Activated CD4-positive, alpha-beta T cell treated with anti-CD3 and anti-CD28 coated beads, Interleukin-2, amount 10 ng/mL, durations not matched to agents 24 days and 14 days (primary cell): ENCODE results near the gene SMIM3. TPM values are rescaled to one million over a fixed set of nuclear protein-coding genes. Genes with fewer than 3 reads are reported as not detected.

Experiments
- DNase-seq: peaks from one replicate; pipeline ENCODE4 v3.0.0; 2022
- H3K27ac Mint-ChIP-seq: one replicate; pipeline ENCODE4 v1.8.0; 2022; ENCODE audit warnings: mild to moderate bottlenecking, mixed read lengths
- H3K27me3 Mint-ChIP-seq: one replicate; pipeline ENCODE4 v1.8.0; 2022; ENCODE audit warnings: mixed read lengths
- H3K36me3 Mint-ChIP-seq: one replicate; pipeline ENCODE4 v1.8.0; 2022; ENCODE audit warnings: low read depth, mild to moderate bottlenecking, mixed read lengths
- H3K4me1 Mint-ChIP-seq: one replicate; pipeline ENCODE4 v1.8.0; 2021; ENCODE audit warnings: mixed read lengths
- H3K4me3 Mint-ChIP-seq: one replicate; pipeline ENCODE4 v1.8.0; 2022; ENCODE audit warnings: mild to moderate bottlenecking, moderate library complexity, mixed read lengths
- H3K9me3 Mint-ChIP-seq: one replicate; pipeline ENCODE4 v1.8.0; 2021; ENCODE audit warnings: mixed read lengths
- intact Hi-C: fragments of 100-400 bp; cut with micrococcal nuclease; formaldehyde crosslinking; loops from one replicate; pipeline ENCODE4 v1.15.1; 2023
- total RNA-seq: library from RNA; stranded (reverse); gene quantifications from 2 replicates; pipeline ENCODE4 v1.2.3, GENCODE V29; 2022

Gene SMIM3
- total RNA-seq, 1 donor from 2014 or later: 13.8 TPM

DNA sequence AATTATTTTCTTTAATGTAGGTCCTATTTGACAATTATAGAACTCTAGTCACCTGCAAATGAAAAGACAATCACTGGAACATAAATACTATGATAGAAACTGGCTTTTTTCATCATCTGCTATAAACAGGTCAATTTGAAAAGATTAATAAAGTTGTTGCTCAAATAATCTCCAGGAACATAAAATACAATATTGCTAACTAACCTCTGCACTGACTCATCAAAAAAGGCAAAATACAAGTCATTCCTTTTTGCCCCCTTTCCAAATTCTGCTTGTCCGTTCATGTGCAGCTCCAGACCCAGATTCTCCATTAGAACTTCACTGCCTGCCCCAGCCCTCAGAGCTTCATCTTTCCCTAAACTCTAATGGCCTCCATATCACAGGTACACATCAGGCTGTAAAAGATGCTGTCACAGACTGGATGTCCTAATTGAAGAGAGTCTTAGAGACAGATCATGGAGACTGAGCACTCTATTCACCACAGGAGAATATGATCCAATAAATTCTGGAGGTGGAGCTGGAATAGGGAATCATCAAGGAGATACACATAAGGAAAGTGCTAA is 21.4 kb upstream of the SMIM3 start:
- peak overlapping the region; percentile 76 for H3K4me3 Mint-ChIP-seq
- peak overlapping the region; percentile 35 for H3K27ac Mint-ChIP-seq
- intact Hi-C loops: no loop called here
- H3K36me3 Mint-ChIP-seq: peaks cover 40% of the 10 kb centered on the region
- DNase-seq: no peak
- H3K9me3 Mint-ChIP-seq: no peaks in the 10 kb centered on the region
- H3K27me3 Mint-ChIP-seq: no peaks in the 10 kb centered on the region
- H3K4me1 Mint-ChIP-seq: peaks cover 28% of the 10 kb centered on the region

GRCh38 chr5:150758203-150758530 is 20.4 kb upstream of the SMIM3 start:
- Mint-ChIP-seq H3K4me1 (peaks cover 28% of the 10 kb centered on the region), H3K36me3 (peaks cover 34% of the 10 kb centered on the region), H3K9me3 (no peaks in the 10 kb centered on the region), H3K27me3 (no peaks in the 10 kb centered on the region), H3K4me3 (no peak overlapping the region), H3K27ac (no peak overlapping the region)
- no peak for DNase-seq
- intact Hi-C loops: loop anchor here (1.0 kb wide), 4 partner anchors 16 to 57 kb away; partner anchors contain the start of gene RBM22

DNA sequence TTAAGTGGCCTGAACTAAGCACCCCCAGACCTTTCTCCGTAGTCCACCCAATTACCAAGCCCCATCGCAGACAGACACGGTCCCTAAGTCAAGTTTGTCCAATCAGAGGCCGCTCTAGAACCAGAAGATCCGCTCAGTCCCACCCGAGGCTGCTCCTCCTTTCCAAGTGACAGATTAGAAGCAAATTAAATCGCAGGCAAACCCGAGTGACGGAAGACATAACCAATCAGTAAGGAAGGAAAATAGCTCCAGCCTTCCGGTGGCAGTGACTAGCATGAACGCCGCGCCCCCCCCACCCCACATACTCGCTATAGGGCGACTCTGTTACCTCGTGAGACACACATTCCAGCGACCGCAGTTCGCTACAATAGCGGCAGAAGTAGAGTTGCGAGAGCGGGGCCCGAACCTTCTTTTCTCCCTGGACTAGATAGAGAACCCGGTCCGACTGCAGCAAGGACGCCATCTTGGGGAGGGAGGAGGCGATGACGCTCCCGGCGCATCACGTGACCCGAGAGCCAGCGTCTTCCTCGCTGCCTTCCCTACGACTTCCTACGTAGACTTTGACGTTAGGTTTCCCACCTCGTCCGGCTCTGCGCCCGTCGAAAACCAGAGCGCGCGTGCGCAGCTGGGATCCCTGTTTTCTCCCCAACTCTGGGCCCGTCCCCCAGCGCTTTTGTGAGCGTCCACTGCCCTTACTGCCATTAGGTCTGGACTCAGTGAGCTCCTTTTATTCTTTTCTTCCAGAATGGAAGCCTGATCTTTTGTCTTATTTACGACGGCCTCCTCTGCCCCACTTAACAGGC is 19.8 kb upstream of the SMIM3 start, which contains the start of gene DCTN4:
TSS of gene DCTN4 (minus strand) at position 487 of the 803 bp plus-strand sequence. CDS start at position 463, 24 bp downstream.
- Mint-ChIP-seq H3K36me3 (peaks cover 28% of the 10 kb centered on the region), H3K4me1 (peaks cover 28% of the 10 kb centered on the region), H3K27me3 (no peaks in the 10 kb centered on the region), H3K9me3 (no peaks in the 10 kb centered on the region), H3K27ac (no peak within 1 kb of the TSS), H3K4me3 (no peak within 1 kb of the TSS)
- peak; percentile 97 for DNase-seq
- intact Hi-C loops: loop anchor here (1.0 kb wide), 4 partner anchors 16 to 57 kb away; partner anchors contain the start of gene RBM22

DNA sequence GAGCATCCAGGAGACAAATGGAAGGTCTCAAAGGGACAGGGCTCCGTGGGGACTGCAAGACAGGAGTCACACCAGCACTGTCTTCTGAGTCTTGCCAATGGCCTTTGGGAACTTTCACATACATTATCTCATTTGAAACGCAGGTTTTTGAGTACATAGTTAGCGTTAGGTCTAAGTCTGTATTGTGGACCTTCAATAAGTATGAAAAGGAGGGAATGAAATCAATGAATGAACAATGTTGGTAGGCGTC is 19.3 kb upstream of the SMIM3 start:
- Mint-ChIP-seq H3K36me3 (peaks cover 23% of the 10 kb centered on the region), H3K9me3 (no peaks in the 10 kb centered on the region), H3K4me3 (no peak overlapping the region), H3K27ac (no peak overlapping the region), H3K4me1 (peaks cover 26% of the 10 kb centered on the region), H3K27me3 (no peaks in the 10 kb centered on the region)
- intact Hi-C loops: no loop called here
- DNase-seq: no peak

DNA sequence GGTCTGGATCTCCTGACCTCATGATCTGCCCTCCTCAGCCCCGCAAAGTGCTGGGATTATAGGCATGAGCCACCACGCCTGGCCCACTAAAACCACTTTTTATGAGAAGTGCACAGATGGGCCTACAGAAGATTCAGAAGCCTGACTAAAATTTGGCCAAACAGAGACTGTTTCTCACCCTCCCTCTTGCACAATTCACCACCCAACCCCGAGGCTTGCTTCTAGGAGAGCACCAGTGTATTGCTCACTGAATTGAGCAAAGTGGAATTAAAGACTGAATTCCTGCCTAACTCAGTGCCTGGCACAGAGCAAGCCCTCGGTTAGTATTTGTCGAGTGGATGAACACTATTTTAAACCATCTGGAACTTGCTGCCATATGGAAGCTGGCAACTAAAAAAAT is 16.3 kb upstream of the SMIM3 start:
- intact Hi-C loops: no loop called here
- no peaks in the 10 kb centered on the region for H3K9me3 Mint-ChIP-seq
- no peaks in the 10 kb centered on the region for H3K27me3 Mint-ChIP-seq
- peaks cover 14% of the 10 kb centered on the region for H3K4me1 Mint-ChIP-seq
- peak; percentile 47 for DNase-seq
- no peak overlapping the region for H3K4me3 Mint-ChIP-seq
- H3K27ac Mint-ChIP-seq: no peak overlapping the region
- peaks cover 8% of the 10 kb centered on the region for H3K36me3 Mint-ChIP-seq

GRCh38 chr5:150763023-150763769 is 15.4 kb upstream of the SMIM3 start:
- Mint-ChIP-seq H3K36me3 (peaks cover 5% of the 10 kb centered on the region), H3K4me1 (peaks cover 12% of the 10 kb centered on the region), H3K9me3 (no peaks in the 10 kb centered on the region), H3K27me3 (no peaks in the 10 kb centered on the region), H3K27ac (no peak overlapping the region), H3K4me3 (no peak overlapping the region)
- intact Hi-C loops: no loop called here
- DNase-seq: peak; percentile 53

DNA sequence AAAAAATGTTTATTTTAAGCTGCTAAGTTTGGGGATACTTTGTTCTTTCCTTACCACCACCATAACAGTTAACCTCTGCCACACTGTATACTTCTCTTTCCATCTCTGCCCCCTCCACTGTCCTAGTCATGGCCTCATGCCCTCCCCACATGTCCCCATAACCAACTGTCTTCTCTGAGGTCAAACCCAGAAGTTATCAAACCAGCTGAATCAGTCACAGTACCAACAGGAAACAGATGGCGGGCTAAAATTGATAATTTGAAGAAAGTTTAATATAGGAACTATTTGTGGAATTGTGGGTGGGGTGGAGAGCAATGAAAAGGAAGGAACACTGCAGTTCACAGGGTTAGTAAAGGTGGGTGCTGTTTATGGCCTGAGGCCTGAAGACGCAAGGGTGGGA is 14.0 kb upstream of the SMIM3 start:
- intact Hi-C loops: no loop called here
- H3K27ac Mint-ChIP-seq: no peak overlapping the region
- no peaks in the 10 kb centered on the region for H3K9me3 Mint-ChIP-seq
- peak; percentile 35 for DNase-seq
- H3K27me3 Mint-ChIP-seq: no peaks in the 10 kb centered on the region
- peaks cover 6% of the 10 kb centered on the region for H3K4me1 Mint-ChIP-seq
- H3K4me3 Mint-ChIP-seq: no peak overlapping the region
- H3K36me3 Mint-ChIP-seq: peaks cover 5% of the 10 kb centered on the region

GRCh38 chr5:150765011-150765798 is 13.4 kb upstream of the SMIM3 start:
- no peaks in the 10 kb centered on the region for H3K9me3 Mint-ChIP-seq
- no peak overlapping the region for H3K27ac Mint-ChIP-seq
- DNase-seq: peak; percentile 49
- intact Hi-C loops: no loop called here
- H3K27me3 Mint-ChIP-seq: no peaks in the 10 kb centered on the region
- peaks cover 5% of the 10 kb centered on the region for H3K36me3 Mint-ChIP-seq
- no peak overlapping the region for H3K4me3 Mint-ChIP-seq
- peaks cover 6% of the 10 kb centered on the region for H3K4me1 Mint-ChIP-seq

GRCh38 chr5:150765799-150766169 is 12.8 kb upstream of the SMIM3 start:
- Mint-ChIP-seq H3K27me3 (no peaks in the 10 kb centered on the region), H3K4me3 (no peak overlapping the region), H3K9me3 (no peaks in the 10 kb centered on the region), H3K27ac (no peak overlapping the region), H3K4me1 (peaks cover 9% of the 10 kb centered on the region), H3K36me3 (peaks cover 5% of the 10 kb centered on the region)
- DNase-seq: no peak
- intact Hi-C loops: no loop called here

DNA sequence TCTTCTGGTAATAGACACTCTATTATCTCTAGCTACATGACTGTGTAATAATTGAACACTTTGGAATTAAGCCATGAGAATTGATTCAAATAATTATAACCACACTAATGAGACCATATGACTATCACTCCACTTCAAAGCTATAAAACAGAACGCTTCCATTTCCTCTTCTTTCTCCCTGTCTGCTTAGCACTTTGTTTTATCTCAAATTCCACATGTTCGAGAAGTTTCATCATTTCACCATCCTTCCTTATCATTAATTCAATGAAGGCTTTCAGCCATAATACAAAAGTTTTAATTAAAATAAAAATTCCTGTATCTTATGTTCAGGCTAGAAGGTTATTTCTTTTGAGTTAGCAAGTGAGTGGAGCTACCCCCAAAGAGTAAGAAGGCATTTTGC is 12.3 kb upstream of the SMIM3 start:
- Mint-ChIP-seq H3K4me3 (no peak overlapping the region), H3K4me1 (peaks cover 12% of the 10 kb centered on the region), H3K27me3 (no peaks in the 10 kb centered on the region), H3K27ac (no peak overlapping the region), H3K36me3 (peaks cover 5% of the 10 kb centered on the region), H3K9me3 (peaks cover under 1% of the 10 kb centered on the region)
- intact Hi-C loops: no loop called here
- no peak for DNase-seq

- intact Hi-C loops: no loop called here
- peaks cover 13% of the 10 kb centered on the region for H3K4me1 Mint-ChIP-seq
- DNase-seq: no peak
- peak overlapping the region; percentile 4 for H3K27ac Mint-ChIP-seq
- no peak overlapping the region for H3K4me3 Mint-ChIP-seq
- peaks cover 9% of the 10 kb centered on the region for H3K9me3 Mint-ChIP-seq
- no peaks in the 10 kb centered on the region for H3K27me3 Mint-ChIP-seq
- peaks cover 6% of the 10 kb centered on the region for H3K36me3 Mint-ChIP-seq
These were observed 7.3 kb upstream of the SMIM3 start for GRCh38 chr5:150771034-150771795.

DNA sequence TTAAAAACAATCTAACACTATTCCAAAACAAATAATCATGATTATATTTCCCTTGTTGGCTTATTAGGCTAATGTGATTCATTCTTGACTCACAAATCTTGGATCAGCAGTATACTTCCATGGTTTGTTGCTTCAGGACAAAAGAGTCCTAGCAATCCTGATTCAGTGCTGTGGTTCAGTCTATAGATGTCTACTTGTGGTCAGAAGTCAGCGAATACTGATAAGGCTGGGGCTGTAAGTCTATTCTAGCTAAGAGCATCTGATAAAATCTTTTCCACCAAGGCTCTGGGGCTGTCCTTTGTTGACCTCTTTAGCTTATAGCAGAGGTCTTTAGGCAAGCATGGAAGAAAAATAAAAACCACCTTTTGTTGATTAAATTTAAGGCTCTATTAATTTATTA is 4.4 kb upstream of the SMIM3 start:
- H3K9me3 Mint-ChIP-seq: peaks cover 9% of the 10 kb centered on the region
- no peaks in the 10 kb centered on the region for H3K27me3 Mint-ChIP-seq
- H3K27ac Mint-ChIP-seq: no peak overlapping the region
- intact Hi-C loops: no loop called here
- H3K36me3 Mint-ChIP-seq: peaks cover 6% of the 10 kb centered on the region
- no peak overlapping the region for H3K4me3 Mint-ChIP-seq
- peak; percentile 40 for DNase-seq
- peaks cover 22% of the 10 kb centered on the region for H3K4me1 Mint-ChIP-seq

- H3K27me3 Mint-ChIP-seq: no peaks in the 10 kb centered on the region
- no peaks in the 10 kb centered on the region for H3K9me3 Mint-ChIP-seq
- H3K4me1 Mint-ChIP-seq: peaks cover 48% of the 10 kb centered on the region
- intact Hi-C loops: loop anchor here (2.0 kb wide), 1 partner anchor 35 kb away; no protein-coding TSS in a partner anchor
- H3K27ac Mint-ChIP-seq: peak overlapping the region; percentile 48
- peaks cover 4% of the 10 kb centered on the region for H3K36me3 Mint-ChIP-seq
- peak overlapping the region; percentile 100 for H3K4me3 Mint-ChIP-seq
- peak; percentile 31 for DNase-seq
These were observed 872 bp upstream of the SMIM3 start for GRCh38 chr5:150777685-150778084.
